Adrenal gland (tissue), 5 donors: Measurements from ENCODE around the gene GPR158.

Source experiments
- CTCF ChIP-seq, 6 experiments: fragments of 450-650 bp in 4 of 6; fragments of 200-600 bp in 2 of 6; sonication (generic) in 1 of 6; IDR thresholded peaks; 1 replicate in 5 of 6; 2 replicates in 1 of 6; pipeline versions ENCODE4 v1.5.1 to v1.8.0; 2016 to 2021; ENCODE audit warnings: antibody characterized with exemption in 6 of 6, mild to moderate bottlenecking in 2 of 6, moderate library complexity in 1 of 6
- POLR2A ChIP-seq, 2 donors: fragments of 450-650 bp; IDR thresholded peaks; one replicate each; pipeline ENCODE4 v1.6.1; 2017; ENCODE audit warnings: antibody characterized with exemption in 2 of 2, mild to moderate bottlenecking in 2 of 2, moderate library complexity in 1 of 2
- donor health status: DM: no; HTN: no; CAD: no.

- TF ChIP-seq CTCF (IDR thresholded peaks at IDR 0.05) (no peak), POLR2A (IDR thresholded peaks at IDR 0.05) (no peak)
Measured at GRCh38 chr10:25357269-25357668, 182.5 kb downstream of the GPR158 start.
